Head of caudate nucleus (tissue), 42 donors: ENCODE data around the gene IQCN.

Experiments used
- DNase-seq, 42 donors: peaks; one replicate each; pipeline versions ENCODE4 v3.0.0 to v3.0.0-alpha.2; 2020 to 2021; ENCODE audit warnings: mixed read lengths in 7 of 42
- intact Hi-C: fragments of 100-400 bp; cut with DNase I; formaldehyde crosslinking; loops from one replicate; pipeline ENCODE4 v1.15.0; 2022

The IQCN gene

DNA sequence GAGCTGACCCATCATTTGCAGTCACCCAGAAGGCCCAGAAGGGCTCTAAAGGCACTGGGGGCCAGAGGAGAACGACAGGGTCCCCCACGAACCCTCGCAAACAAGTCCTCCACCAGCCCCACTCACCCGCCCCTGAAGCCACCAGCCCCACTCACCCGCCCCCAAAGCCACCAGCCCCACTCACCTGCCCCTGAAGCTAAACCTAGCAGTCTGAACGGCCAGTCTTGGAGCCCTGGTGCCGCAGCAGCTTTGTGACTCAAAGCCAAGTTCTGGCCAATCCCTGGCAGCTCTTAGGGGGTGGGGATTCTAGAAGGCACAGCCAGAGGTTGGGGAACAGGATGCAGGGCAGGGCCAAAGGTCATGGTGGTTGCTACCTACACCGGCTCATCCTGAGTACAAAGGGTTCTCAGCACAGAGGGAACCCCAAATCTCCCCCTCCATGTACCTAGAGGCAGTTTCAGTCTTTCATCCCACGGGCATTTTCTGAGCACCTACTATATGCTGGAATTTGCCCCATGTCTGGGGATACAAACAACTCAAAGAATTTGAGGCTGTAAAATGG, at the start of gene IQCN:
TSS of gene IQCN (minus strand) at position 234 of the 562 bp plus-strand sequence. CDS start 4,974 bp downstream, outside the sequence.
- intact Hi-C loops = no loop called here
- DNase-seq = no peak

DNA sequence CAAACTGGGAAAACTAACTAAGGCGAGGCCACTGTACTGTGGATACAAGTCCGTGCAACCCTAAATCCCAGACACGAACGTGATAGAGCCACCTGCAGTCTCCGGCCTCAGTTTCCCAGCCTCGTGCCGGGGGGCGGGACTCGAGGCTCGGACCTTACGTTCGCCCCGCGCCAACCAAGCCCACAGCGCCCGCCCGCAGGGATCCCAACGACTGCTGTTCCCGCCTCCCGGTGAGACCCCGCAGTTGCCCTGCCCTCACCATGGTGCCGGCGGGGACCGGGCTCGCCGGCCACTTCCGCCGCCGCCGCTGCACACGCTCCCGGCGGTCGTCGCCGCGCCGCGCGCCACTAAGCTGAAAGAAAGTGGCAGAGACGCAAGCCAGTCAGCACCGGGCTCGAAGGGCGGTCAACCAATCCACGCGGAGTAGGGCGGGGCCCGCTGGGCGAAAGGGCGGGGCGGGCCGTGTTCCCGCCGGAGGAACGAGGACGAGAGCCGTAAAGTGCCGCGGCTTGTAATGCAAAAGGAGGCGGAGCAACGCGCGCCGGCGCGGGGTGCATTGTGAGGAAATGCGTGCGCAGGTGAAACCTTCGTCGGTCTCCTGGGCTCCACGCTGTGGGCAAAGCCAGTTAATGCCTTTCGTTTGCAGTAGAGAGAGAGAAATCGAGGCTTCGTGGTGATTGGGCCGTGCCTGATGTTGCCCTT, 48.7 kb upstream of the IQCN start, which contains the start of gene LSM4:
TSS of gene LSM4 (minus strand) at position 318 of the 702 bp plus-strand sequence. CDS start at position 262, 56 bp downstream.
- intact Hi-C loops = loop anchor here (2.0 kb wide), 1 partner anchor 40 kb away; no protein-coding TSS in a partner anchor
- DNase-seq = peak; percentile 96 to 99 (median 98)

- no peak for DNase-seq
- intact Hi-C loops = loop anchor here (2.0 kb wide), 1 partner anchor 40 kb away; no protein-coding TSS in a partner anchor
Observed at GRCh38 chr19:18322318-18322758, 48.1 kb upstream of the IQCN start.

GRCh38 chr19:18321734-18322102, 47.5 kb upstream of the IQCN start:
- intact Hi-C loops = loop anchor here (2.0 kb wide), 1 partner anchor 39 kb away; no protein-coding TSS in a partner anchor
- DNase-seq = no peak

- intact Hi-C loops = no loop called here
- no peak for DNase-seq
Observed at GRCh38 chr19:18320865-18321733, 46.8 kb upstream of the IQCN start.

GRCh38 chr19:18319591-18320135, 45.4 kb upstream of the IQCN start:
- intact Hi-C loops = no loop called here
- no peak for DNase-seq

DNA sequence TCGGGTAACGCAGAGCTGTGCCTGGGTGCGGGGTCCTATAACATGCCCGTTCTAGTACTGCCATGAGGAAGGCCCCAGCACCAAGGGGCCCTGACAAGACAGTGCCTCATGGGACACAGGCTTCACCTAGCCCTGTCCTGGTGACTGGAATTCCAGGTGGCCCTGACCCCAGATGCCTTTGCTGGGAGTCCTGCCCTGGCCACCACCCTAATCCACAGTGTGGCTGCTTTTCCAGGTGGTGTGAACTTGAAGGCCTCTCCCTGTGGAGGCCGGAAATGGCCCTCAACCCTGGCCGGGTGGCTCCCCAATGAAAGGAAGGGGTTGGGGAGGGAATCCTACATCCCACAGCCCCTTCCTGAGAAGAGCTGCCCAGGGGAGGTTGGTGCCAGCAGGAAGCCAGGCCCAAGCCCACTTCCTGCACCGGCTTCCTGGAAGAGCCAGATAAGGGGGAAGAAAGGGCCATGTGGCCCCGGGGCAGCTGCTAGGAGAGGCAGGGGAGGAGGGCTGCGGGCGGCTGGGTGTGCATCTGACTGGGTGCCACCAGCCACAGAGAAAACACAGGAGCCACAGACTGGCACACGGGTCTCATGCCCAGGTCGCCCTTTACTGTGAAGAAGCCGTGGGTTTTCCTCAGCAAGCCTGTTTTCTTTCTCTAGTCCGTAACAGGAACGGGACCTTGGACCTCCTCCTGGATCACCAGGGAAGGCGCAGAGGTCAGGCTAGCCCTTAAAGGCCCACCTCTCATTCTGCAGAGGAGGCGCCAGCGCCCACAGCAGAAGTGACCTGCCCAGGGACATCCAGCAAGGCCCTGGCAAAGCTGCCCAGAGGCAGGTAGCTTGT, 43.9 kb upstream of the IQCN start:
- intact Hi-C loops = no loop called here
- DNase-seq = peak in 4 of 42 donors; percentile 18 to 49 (median 35)

- DNase-seq = no peak
- intact Hi-C loops = no loop called here
Observed at GRCh38 chr19:18313398-18313797, 39.1 kb upstream of the IQCN start.

DNA sequence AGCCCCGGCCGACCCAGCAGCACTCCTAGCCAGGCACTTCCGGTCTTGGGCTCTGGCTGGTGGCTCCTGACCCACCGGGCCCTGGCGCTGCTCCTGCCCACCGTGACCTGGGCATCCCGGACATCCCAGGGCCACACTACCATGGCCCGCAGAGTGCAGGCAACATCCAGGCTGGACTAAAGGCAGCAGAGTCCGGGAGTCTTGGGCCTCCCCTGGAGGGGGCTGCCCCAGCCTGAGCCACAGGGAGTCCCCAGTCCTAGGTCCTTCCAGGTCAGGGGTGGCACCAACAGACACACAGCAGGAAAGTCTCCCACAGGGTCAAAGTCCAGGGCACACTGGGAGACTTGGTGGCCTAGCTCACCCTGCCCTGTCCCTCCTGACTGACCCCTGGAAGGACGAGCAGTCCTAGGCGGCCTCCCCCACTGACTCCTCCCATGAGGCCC, 37.9 kb upstream of the IQCN start:
- intact Hi-C loops = no loop called here
- DNase-seq = no peak

DNA sequence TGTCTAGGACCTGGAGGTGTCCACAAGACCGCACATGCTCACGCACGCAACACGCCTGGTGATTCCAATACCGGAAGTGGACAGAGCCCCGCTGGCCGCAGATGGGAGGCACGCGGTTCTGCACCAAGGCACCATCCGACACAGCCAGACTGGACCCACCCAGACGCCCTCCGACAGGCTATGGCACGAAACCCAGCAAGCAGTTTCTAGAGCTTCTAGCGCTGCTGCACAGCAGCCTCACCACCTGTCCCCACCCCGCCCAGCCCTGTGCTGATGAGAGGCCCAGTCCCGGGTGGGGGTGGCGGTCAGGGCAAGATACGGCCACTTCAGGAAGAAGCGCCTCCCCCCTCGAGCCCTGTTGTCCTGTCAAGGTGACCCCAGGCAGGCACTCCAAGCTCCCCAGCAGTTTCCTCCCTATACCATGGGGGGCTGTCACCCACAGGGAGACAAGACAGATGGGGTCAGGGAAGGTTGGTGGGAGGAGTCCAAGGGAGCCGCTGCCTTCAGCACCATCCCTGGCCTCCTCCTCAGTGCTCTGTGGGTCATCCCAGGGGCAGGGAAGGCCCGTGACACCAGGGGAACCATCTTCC, 37.3 kb upstream of the IQCN start:
- intact Hi-C loops = no loop called here
- DNase-seq = no peak

DNA sequence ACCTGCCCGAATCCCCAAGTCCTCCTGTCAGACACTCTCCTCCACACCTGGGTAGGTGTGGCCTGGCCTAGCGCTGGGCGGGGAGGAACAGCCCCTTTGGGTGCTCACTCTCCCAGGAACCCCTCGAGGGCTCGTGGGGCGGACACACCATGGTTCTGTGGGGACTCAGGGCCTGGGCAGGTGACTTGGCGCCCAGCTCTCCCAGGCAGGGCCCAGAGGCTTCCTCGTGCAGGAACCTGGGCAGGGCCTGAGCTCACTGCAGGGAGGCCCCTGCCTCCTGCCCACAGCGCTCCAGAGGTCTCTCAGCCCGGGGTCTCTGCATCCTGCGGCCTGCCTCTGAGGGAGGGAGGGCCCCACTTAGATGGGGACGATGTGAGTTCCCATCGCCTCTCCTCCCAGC, 36.7 kb upstream of the IQCN start:
- intact Hi-C loops = no loop called here
- no peak for DNase-seq

DNA sequence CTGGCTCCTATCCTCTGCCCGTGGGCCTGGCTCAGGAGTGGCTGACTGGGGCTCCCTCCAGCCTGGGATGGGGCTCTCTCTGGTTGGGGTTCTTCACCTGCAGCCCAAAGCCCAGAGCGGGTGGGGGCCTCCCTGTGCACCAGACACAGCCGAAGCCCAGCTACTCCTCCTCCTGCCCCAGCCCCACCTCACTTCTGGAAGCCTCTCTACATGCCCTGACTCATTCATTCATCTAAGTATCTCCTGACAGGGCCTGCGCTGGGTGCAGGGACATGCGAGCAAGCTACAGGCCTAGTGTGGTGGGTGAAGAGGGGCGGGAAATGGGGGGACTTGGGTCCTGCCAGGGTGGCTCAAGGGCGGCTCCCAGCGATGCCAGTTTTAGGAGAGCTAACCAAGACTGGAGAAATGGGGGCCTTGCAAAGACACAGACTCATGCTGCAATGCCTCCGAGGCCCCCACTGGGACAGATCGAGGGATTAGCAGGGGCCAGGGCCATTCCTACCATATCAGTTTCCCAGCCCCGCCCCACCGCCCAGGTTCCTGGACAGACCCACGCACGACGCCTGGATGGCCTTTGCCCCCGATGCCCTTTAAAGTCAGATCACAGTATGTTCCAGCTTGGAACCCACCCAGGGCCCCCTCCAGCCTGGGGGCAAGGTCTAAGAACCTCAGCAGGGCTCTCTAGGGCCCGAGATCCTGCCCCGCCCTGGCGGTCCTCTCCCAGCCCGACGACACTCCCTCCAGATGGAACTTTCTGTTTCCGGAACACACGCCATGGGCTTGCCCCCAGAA, 36.1 kb upstream of the IQCN start:
- intact Hi-C loops = no loop called here
- peak in 1 of 42 donors; percentile 31 for DNase-seq

DNA sequence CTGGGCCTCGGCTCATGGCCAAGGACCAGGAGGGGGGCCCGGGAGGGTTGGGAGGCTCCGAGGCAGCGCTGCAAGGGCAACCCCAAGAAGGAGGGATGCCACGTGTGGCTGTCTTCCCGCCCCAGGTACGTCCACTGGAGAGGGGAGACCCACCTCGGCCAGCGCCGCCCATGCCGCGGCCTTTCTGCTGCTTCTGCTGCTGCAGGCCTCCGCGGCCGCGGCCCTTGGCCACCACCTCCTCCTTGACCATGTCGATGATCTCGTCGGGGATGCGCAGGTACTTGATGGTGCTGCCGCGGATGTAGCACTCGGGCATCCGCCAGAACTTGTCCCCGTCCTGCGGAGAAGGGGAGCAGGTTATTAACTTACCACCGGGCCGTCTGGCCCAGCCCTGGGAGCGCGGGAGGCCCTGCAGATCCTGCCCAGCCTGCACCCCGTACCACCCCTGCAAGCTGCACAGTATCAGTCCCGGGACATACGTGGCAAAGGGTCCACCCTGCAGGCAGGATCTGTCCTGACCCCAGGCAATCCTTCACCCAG, 35.3 kb upstream of the IQCN start:
- intact Hi-C loops = no loop called here
- DNase-seq = no peak

DNA sequence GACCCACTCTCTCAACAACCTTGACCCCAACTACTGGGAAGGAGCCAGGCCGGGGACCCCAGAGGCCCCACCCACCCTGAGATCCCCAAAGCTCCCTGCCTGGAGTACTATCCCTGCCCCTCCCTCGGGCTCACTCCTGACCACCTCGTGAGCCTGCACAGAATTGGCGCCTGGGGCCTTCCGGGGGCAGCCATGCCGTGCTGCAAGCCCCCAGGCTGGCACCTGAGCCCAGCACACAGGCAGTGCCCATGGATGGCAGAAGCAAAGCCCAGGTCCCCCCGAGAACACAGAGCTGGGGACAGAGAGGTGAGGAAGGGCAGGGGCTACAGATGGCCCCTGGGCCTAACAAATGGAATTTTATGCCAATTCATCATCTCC, 34.7 kb upstream of the IQCN start:
- no peak for DNase-seq
- intact Hi-C loops = no loop called here

DNA sequence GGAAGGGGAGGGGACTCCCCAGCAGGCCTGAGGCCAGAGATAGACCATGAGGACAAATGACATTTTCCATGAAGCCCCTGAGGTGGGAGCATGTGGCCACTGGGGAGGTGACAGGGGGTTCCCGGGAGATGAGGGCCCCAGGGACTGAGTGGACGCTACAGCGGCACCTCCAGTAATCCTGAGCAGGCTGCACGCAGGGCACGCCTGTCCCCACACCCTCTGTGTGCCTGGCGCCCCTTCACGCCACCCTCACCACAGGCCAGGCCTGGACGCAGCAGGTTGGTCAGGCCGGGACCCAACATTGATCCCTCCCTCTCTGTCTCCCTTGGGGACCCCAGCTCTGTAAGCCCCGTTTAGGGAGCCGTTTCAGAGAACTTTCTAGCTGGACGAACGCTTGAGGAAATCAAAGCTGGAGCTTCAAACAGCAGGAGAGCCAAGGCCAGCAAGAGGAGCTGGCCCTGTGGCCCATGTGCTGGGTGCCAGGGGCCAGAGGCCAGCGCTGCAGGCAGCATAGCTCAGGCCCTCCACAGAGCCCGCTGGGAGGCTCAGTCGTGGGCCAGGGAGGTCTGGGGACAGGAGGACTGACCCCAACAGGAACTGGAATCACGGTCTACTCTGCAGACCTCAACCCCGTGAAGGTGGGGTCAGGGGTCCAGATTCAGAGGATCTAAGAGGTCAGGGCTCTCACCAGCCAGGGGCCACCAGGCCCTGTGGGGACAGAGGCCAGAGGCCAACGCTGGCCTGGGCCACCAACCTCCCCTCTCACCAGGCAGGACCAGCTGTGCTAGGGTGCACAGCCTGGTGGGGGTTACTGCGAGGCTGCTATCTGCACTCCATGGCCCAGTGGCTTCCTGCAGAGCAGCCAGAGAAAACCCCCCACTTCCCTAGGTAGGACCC, 34.0 kb upstream of the IQCN start:
- intact Hi-C loops = no loop called here
- no peak for DNase-seq

DNA sequence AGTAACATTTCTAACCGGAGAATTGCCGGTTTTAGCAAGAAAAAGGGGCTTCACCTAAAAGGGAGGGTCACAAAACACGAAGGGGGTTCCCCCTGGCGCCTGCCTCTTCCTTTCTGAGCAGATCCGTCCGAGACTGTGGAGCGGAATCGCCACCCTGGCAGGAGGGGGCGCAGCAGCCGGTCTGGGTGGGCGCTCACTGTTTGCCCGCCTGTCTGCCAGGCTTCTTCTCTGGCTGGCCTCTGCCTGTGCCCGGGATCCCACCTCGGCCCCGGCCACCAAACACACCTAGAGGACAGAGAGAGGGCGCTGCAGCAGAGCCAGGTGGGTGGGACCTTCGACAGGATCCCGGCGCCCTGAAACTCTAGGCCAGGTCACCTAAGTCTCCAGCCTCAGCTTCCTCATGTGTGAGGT, 33.0 kb upstream of the IQCN start:
- no peak for DNase-seq
- intact Hi-C loops = no loop called here
